Uterus (tissue), 2 donors: ENCODE data around the gene ZNF831.

Experiments used
- POLR2A ChIP-seq, 2 donors: fragments of 450-650 bp; IDR thresholded peaks; one replicate each; pipeline ENCODE4 v1.6.1; 2016; ENCODE audit warnings: antibody characterized with exemption in 2 of 2, mild to moderate bottlenecking in 1 of 2, moderate library complexity in 1 of 2
- TF ChIP-seq, protein P1 (sequence below), 4 experiments: fragments of 200-600 bp in 2 of 4; fragments of 450-650 bp in 2 of 4; sonication (generic) in 2 of 4; IDR thresholded peaks; one replicate each; pipeline ENCODE4 v1.5.1; 2016 to 2019; ENCODE audit warnings: antibody characterized with exemption in 4 of 4, mild to moderate bottlenecking in 2 of 4, moderate library complexity in 1 of 4

DNA sequence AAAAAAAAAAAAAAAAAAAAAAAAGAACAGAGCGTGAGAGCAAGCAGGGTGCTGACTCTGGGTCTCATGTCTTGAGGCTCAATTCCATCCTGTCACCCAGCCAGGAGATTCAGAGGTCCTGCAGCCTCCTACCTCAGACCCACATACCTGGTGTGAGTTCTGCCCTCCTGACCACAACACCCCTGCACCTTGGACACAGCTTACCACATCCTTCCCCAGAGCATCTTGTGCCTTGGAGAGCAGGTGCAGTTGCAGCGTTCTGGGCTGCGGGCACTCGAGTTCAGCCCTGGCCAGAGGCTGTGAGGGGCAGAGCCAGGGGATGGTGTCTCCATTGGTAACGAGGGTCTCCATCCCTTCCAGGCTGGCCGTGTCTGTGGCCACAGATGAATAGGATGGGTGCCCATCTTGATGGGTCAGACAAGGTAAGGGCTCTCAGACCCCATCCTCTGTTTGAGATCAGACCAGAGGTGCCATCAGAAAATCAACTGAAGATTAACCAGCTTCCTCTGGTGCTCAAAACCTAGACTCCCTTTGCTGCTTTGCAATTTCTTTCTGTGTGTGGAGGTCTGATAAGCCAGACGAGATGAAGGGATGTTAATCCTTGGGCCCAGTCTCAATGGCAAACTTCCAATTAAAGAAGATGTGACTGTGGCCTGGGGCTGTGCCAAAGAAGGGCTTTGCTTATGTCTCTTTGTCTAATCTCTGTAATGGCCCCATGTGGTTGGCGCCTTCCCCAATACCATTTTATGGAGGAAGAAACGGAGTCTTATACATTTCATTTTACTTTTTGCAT is 14.7 kb upstream of the ZNF831 start:
- TF ChIP-seq, protein P1, sequence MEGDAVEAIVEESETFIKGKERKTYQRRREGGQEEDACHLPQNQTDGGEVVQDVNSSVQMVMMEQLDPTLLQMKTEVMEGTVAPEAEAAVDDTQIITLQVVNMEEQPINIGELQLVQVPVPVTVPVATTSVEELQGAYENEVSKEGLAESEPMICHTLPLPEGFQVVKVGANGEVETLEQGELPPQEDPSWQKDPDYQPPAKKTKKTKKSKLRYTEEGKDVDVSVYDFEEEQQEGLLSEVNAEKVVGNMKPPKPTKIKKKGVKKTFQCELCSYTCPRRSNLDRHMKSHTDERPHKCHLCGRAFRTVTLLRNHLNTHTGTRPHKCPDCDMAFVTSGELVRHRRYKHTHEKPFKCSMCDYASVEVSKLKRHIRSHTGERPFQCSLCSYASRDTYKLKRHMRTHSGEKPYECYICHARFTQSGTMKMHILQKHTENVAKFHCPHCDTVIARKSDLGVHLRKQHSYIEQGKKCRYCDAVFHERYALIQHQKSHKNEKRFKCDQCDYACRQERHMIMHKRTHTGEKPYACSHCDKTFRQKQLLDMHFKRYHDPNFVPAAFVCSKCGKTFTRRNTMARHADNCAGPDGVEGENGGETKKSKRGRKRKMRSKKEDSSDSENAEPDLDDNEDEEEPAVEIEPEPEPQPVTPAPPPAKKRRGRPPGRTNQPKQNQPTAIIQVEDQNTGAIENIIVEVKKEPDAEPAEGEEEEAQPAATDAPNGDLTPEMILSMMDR (IDR thresholded peaks at IDR 0.05): no peak
- TF ChIP-seq POLR2A (IDR thresholded peaks at IDR 0.05): no peak
